Brain pericyte (primary cell): ENCODE data around the gene CD9.
"Not testable (repeated sequence)": the region's sequence is repeated elsewhere in the genome, so short reads cannot be mapped to it uniquely, and the experiment has no call there.

ENCODE experiments used
- DNase-seq: peaks from one replicate; pipeline ENCODE4 v3.0.0-alpha.2; 2012; ENCODE audit warnings: low read depth, low spot score

CD9 gene

DNA sequence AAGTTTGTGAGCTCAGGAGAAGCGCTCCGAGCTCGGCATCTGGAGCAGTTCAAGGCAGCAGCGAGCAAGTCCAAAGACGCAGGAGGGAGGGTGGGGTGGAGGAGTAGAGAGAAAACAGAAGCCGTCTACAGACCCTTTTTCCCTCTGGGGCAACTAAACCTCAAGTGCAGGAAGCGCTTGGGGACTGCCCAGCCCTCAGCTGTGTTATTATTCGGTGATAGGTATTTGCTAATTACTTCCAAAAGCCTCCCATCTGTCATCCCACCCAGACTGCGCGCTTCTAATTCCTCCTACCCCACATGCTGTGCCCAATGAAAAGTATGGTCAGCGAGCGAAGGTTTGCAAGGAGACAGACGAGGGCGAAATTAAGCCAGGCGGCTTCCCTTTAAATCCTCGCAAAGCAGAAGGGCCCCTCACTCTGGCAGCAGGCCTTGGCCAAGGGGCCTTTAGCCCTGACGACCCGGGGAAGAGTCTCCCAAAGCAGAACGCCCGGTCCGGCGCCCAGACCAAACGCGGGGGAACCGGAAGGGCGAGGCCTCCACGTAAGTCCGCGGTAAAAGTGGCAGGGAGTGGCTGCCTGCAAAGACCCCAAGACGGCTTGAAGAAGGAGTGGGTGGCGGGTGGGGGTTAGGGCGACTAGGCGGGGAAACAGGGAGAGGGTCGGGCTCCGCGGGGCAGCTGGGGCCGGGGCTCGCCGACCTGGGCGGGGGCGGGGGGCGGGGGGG, 507 bp upstream of the CD9 start:
- DNase-seq = no peak

DNA sequence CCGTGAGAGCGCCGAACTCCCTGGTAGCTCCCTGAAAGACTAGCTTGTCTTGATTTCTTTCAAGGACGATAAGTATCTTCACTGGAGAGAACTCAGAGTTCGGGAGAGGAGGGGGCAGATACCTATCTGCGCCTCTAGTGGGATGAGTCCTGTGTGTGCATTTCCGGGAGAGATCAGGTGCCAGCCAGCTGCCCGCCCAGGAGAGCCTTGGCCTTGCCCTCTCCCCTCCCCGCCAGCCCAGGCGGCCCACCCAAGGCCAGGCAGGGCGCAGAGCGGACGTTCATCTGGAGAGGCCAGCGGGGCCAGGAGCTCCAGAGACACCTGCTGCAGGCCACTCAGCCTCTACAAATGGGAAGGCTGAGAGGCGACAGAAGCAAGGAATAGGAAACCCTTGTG, 1.0 kb downstream of the CD9 start:
- DNase-seq = no peak

DNA sequence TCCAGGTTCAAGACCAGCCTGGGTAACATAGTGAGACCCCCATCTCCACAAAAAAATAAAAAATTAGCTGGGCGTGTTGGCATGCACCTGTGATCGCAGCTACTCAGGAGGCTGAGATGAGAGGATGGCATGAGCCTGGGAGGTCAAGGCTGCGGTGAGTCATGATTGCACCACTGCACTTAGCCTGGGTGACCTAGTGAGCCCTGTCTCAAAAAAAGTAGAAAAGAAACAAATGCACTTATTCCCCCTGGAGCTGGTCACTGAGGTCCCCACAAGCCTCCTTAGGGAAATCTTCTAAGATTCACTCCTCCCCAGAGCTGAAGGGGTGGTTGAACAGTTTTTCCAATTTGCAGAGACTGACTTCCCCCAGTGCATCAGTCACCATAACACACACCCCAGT, 1.6 kb downstream of the CD9 start:
- no peak for DNase-seq

DNA sequence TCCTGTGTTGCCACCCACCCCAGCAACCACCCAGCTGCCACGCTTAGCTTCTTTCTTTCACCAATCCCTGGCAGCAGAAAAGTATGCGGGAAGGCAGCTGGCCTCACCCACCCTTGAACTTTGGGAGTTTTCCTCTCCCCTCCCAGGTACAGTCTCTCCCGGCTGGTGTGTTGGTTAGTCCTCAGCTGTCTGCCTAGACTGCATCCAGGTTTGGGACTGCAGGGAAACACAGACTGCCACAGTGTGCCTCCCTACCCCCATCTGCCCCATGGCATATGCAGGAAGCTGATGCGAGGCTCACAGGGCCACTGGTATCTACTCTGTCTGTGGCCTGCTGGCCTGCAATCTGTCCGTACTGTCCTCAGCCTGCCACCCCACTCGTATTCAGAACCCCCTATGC, 2.1 kb downstream of the CD9 start:
- DNase-seq = no peak

DNA sequence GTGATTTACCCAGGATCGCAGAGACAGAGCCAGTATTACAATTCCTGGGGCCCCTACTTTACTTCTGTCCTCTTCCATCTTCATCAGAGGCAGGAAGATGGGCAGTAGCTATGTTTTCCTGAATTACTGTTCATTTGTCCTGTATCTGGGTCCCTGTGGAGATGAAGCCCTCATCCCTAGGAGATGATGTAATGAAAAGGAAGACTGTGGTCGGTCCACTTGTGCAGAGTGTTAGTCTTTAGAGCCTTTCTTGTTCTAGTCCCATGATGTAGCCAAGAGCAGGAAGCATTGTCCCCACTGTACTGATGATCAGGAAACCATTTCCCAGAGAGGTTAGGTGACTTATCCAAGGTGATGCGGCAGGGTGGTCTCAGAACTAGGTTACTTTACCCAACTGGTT, 2.6 kb downstream of the CD9 start:
- DNase-seq = no peak

DNA sequence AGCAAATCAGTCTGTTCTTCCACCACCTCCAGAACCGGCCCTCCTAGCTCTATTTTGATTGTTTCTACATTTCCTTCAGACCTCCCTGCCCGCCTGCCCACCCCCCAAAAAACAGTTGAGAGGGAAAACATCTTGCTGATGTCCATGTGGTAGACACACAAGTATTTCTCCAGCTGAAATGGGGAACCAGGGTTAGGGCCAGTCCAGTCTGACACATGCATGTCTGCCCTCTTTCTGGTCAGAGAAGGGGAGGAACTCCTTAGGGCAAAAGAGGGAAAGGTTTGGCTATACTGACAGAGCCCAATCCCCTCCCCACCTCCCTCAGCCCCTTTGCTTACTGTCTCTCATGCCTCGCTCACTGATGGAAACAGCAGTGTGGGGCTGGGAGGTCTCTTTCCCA, 3.4 kb downstream of the CD9 start:
- DNase-seq = no peak

DNA sequence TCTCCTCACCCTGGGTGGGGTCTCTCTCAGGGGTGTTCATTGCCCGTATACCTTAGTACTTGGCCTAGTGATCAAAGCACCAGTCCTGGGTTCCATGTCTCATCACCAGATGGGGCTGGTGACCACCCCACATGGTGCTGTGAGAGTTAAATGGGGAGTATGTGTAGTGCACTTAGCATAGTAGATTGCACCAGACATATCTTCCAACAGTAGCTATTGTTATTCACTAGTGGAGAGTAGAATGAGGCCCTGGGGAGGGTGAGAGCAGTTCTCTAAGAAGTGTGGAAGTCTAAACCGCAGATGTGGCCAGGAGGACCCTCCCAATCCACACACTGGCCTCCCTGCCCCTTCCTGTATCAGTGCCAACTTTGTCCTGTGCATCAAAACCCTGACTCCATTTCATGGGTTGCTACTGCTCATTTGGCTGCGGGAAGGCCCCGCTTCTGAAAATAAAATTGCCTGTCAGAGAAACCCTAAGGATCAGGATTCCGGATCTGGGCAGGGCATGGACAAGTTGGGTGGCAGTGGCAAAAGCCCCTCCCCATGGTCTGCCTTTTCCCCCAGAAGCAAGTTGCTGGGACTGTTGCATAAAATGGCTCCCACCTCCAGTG, 4.4 kb downstream of the CD9 start:
- DNase-seq = no peak

DNA sequence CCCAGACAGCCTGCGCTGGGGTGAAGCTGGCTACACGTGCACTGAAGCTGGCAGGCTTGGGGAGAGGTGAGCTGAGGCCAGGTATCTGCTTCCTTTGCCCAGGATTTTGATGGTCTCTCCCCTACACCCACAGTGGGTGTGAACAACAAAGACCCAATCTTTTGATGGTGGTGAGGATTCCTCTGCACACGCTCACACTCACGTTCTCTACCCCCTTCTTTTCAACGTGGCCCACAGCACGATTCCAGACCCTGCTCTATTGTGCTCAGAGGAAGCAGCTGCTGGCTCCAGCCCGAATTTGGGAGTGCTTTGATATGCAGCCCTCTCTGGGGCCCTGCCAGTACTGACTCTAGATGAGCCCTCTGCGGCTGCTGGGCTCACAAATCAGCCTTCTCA, 4.9 kb downstream of the CD9 start:
- no peak for DNase-seq

DNA sequence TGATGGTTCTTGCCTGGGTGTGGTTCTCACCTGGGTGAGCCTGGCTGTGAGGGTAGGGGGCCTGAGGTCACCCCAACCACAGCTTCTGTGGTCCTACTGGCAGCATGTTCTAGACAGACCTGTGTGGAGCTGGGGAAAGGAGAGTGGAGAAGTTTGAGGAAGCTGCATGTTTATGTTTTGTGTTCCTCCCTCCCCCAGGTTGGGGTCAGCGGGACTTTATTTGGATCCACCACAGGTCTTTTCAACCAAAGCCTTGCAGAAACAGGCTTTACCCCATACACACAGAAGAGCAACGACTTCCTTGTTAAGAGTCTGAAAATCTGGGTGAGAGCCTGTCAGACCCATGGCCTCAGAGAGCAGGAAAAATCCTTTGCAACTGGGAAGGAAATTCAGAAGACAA, 5.6 kb downstream of the CD9 start:
- DNase-seq = no peak

DNA sequence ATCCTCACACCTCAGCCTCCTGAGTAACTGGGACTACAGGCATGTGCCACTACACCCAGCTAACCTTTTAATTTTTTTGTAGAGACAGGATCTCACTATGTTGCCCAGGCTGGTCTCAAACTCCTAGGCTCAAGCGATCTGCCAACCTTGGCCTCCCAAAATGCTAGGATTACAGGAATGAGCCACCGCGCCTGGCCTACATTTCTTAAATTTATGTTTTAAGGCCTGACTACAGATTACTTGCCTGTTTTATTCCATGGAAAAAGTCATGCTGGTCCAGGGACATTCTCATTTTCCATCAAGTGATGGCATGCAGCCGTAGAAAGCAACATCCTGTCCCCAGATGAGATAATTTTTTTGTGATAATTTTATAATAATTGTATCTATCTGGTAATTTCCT, 6.1 kb downstream of the CD9 start:
- no peak for DNase-seq

DNA sequence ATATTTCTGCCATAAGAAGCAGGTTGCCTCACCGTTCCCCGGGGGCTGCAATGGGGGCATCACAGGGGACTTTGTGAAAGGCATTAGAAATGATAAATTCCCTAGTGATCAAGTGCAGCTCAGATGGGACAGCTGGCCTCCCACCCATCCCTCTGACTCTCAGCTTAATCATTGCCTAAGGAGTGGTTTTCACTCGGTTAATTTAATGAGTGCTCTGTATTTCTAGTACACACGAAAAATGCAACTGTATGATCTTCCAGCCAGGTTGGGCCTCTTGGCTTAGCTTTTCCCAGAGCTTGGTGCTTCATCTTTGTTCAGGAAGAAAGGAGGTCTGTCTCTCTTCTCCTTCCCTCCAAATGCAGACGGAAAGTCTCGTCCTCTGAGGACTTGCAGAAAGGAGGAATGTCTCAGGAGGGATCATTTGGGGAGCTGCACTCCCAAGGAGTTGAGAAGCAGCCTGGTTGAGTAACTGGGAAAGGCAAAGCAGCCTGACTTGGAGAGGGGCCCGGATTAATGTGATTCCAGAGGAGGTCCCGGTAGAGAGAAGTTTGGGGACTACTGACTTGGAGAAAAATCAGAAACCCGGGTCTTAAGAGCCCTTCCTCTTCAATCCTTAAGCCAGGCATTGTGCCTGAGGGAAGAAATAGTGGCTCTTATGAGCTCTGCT, 7.2 kb downstream of the CD9 start:
- no peak for DNase-seq

DNA sequence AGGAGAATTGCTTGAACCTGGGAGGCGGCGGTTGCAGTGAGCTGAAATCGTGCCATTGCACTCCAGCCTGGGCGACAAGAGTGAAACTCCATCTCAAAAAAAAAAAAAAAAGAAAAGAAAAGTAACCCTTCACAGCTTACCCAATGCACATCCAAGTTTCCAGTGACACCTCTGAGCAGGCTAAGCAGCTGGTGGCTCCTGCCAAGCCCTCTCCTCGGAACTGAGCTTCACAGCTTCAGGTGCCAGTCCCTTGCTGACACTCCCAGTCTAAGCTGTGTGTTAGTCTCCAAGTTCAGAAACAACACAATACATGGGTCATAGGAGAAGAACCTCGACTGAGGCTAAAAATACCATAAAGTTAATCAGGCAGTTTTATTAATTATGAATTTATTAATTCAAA, 7.9 kb downstream of the CD9 start:
- no peak for DNase-seq

DNA sequence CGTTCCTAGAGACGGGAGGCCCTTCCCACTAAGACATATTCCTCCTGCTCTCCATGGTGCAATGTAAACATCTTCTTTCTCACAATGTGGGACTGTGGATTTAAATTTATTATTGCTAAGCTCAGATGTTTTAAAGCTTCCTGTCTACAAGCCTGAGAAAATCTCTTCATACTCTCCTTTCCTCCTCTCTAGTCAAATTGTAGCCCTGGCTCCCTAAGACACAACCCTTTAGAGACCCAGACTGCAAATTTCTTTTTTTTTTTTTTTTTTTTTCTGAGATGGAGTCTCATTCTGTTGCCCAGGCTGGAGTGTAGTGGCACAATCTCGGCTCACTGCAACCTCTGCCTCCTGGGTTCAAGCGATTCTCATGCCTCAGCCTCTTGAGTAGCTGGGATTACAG, 9.2 kb downstream of the CD9 start:
- DNase-seq = not testable (repeated sequence)

DNA sequence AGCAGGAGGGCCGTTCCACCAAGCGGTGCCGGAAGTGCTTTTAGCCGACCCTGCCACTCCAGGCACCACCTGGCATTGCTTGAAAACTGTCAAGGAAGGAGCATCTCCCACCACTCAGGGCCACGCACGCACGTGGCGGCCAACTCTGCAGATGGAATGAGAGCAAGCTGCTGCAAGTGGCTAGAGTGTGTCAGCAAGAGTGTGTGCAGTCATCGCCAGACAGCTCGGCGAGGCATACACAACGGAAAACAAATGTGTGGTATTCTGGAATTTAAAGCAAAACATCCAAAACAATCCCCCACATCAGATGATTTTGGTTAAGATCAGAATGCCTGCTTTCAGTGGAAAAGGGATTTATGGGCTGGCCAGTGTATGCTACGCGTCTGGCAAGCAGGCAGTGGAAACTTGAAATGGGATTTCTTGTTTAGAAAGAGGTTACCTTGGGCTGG, 11.2 kb downstream of the CD9 start:
- no peak for DNase-seq

DNA sequence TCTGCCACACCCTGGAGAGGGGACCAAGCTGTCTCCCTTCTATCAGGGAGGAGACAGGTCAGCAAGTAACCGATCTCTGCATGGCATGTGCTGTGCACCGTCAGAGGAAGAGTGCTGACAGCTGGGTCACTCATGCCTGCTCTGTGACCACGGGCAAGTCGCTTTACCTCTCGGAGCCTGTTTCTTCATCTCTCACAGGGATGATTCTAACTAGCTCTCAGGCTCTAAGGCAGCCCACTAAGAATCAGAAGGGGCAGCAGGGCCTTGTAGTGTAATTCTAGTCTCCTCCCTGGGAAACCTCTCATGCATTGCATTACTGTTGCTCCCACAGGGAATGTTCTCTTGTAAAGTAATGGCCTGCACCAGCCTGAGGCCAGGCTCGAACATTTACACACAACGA, 11.9 kb downstream of the CD9 start:
- no peak for DNase-seq

DNA sequence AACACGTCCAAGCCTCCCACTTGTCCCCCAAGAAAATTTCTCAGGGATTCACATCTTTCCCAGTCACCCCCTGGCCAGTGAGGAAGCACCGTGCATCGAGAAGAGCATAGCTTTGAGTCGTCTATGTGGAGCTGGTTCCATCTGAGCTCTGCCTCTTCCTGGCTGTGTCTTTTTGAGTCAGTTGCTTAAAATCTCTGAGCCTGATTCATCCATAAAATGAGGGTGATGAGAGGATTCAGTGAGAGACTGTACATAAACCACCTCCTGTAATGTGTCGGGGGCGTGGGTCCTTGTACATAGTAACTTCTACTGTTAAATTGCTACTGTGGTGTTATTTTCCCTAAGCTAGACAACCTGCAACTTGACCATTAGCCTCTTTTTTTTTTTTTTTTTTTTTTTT, 13.8 kb downstream of the CD9 start:
- DNase-seq = no peak

DNA sequence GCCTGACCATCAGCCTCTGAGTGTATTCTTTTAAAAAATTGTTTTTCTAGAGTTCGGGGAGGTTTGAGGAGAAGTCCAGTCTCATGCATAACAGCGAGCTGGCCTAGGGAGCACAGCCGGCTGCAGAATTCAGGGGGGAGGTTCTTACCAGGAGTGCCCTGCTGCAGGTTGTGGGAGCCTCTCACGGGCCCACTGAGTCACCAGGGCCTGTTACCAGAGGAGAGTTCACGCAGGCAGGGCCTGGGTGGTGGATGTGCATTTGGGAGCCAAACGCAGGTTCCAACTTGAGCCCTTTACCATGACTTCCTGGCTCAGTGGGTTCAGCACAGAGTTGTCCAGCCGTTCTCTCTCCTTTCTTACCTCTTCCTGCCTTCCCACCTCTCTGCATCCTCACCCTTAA, 14.4 kb downstream of the CD9 start:
- DNase-seq = no peak

DNA sequence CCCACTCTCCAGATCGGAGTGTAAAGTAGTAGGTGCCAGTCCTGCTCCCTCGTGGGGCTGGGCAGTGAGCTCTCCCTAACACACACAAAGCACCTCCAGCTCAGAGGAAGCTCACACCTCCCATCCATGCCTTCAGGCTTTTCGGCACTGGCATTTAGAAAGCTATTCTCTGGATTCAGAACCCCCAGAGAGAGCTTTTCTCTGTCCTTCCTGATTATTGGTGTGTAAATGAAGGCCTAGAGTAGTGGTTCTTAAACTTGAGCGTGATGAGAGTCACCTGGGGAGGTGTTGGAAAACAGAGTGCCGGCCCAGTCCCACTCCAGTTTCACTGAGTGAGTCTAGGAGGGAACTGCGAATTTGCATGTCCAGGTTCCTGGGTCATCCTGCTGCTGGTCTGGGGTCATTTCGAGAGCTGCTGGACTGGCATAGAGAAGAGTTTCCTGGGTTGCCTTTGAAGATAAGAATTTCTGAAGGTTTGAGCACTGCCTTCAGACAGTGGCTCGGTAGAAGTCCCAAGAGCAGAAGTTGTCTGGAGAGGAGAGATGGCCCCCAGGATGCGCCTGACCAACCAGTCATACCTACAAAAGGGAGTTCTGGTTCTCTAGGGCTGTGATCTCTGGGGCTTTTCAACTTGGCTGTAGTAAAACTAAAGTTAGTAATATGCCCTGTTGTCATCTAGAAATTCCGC, 15.1 kb downstream of the CD9 start:
- no peak for DNase-seq

DNA sequence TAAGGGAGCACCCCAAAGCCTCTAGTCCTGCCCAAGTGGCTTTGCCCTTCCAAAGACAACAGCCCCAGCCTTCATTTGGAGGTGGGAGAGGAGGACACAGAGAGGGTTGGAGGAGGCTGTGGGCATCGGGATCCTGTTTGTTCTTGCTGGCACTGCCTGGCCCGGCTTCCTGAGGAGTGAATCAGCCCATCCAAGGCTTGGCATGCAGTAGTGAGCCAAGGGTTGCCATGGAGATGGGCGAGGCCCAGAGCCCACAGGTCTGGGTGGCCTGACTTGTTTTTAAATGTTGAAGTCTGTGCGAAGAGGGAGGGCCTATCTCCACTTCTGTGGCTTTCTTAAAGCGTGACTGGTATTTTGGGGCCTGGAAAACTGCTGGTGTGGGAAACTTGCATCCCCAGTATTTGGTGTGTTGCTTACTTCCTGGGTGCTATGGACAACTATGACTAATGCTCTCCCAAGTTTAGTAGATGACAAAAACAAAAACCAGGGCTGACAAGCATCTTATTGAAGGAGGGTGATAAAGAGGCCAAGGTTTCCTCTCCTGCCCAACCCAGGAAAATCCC, 15.8 kb downstream of the CD9 start:
- DNase-seq = no peak

DNA sequence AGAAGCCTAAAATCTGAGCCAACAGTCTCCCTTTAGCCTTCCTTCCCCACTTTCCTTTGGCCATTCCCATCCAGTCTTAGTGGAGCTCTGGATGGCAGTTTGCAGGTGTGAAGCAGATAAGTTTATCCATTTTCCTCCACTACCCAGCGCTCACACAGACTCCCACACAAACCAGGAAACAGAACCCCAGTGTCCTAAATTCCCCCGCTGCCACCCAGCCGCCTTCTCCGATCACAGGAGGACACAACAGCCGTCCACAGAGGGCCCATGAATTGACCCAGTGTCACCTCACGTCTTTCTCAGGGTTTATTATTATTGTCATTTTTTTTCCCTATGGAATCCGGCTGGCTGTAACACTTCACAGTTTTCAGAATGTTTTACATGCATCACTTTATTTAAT, 16.4 kb downstream of the CD9 start:
- DNase-seq = no peak

DNA sequence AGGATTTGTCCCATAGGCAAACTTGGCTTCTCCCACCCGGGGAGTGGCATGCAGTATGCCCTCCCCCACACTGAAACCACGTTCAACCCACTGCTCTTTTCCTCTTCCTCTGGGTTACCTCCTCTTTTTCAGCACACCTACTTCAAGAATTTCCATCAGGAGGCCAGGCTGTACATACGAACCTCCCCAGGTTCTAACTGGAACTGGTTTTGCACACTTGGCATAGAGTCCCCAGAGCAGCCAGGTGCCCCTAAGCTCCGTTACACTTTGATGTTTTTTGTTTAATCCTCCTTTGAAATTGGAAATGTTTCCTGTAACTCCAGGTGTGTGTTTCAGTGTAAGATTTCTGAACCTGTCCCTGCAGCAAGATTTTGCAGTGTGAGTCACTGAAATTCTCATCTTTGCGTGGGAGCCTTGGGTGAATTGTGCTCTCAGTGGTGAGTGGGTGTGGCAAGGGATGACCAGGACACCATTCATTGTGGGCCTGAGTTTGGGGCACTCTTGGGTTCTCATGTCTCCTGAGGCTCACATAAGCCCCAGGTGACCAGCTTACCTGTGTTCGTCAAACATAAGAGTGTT, 18.2 kb downstream of the CD9 start:
- no peak for DNase-seq

DNA sequence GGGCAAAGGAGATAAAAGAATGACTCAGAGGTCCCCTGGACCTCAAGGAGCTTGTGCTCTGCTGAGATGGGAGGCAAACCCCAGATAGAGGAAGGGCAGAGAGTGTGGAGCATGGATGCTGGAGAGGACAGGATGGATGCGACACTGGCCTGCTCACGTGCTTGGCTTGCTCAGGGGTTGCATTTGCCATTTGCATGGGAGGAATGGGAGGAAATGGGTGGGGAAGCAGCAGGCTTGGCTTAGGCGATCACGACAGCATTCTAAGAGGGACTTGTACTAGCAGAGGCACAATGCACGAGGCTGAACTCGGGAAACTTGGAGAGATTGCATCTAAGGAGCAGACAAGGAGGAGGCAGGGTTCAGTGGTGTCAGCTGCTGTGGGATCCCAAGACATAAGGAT, 19.8 kb downstream of the CD9 start:
- no peak for DNase-seq
